ENCODE results near the gene SLCO2A1. TPM values are rescaled to one million over a fixed set of nuclear protein-coding genes. Genes with fewer than 3 reads are reported as not detected.
A peak's percentile ranks its signal among the peaks of the same experiment; 100 is the strongest.

Gene SLCO2A1
- total RNA-seq, 3 donors from 2014 or later: 34.3 to 72.2 (median 67.7) TPM

- Histone ChIP-seq H3K4me1 (ENCODE audit: low read depth) (no peaks in the 10 kb centered on the region), H3K4me3 (no peak overlapping the region), H3K9me3 (no peaks in the 10 kb centered on the region), H3K36me3 (ENCODE audit: low read depth) (no peaks in the 10 kb centered on the region)
- ATAC-seq: peak; percentile 21
- no peak for TF ChIP-seq CTCF (IDR thresholded peaks at IDR 0.05)
- DNase-seq: no peak
- intact Hi-C loops (cut with DNase I, micrococcal nuclease): no loop called here
Observed at GRCh38 chr3:133962849-133963248, 66.9 kb downstream of the SLCO2A1 start.

- no peaks in the 10 kb centered on the region for H3K4me1 ChIP-seq (ENCODE audit: low read depth)
- no peaks in the 10 kb centered on the region for H3K36me3 ChIP-seq (ENCODE audit: low read depth)
- intact Hi-C loops (cut with DNase I, micrococcal nuclease): no loop called here
- DNase-seq: no peak
- no peaks in the 10 kb centered on the region for H3K9me3 ChIP-seq
- TF ChIP-seq CTCF (IDR thresholded peaks at IDR 0.05): no peak
- no peak for ATAC-seq
- H3K4me3 ChIP-seq: no peak overlapping the region
Observed at GRCh38 chr3:133958071-133958805, 71.5 kb downstream of the SLCO2A1 start.

GRCh38 chr3:133956982-133957381 lies 72.7 kb downstream of the SLCO2A1 start:
- H3K36me3 ChIP-seq (ENCODE audit: low read depth): no peaks in the 10 kb centered on the region
- ATAC-seq (no peak), DNase-seq (no peak)
- no peaks in the 10 kb centered on the region for H3K4me1 ChIP-seq (ENCODE audit: low read depth)
- no peak overlapping the region for H3K4me3 ChIP-seq
- H3K9me3 ChIP-seq: no peaks in the 10 kb centered on the region
- no peak for TF ChIP-seq CTCF (IDR thresholded peaks at IDR 0.05)
- intact Hi-C loops (cut with DNase I, micrococcal nuclease): no loop called here

- H3K9me3 ChIP-seq: no peaks in the 10 kb centered on the region
- no peak for ATAC-seq
- no peaks in the 10 kb centered on the region for H3K36me3 ChIP-seq (ENCODE audit: low read depth)
- no peak for TF ChIP-seq CTCF (IDR thresholded peaks at IDR 0.05)
- H3K4me1 ChIP-seq (ENCODE audit: low read depth): no peaks in the 10 kb centered on the region
- intact Hi-C loops (cut with DNase I, micrococcal nuclease): no loop called here
- DNase-seq: no peak
- no peak overlapping the region for H3K4me3 ChIP-seq
Observed at GRCh38 chr3:133956353-133956752, 73.4 kb downstream of the SLCO2A1 start.

- ATAC-seq (no peak), DNase-seq (no peak)
- intact Hi-C loops (cut with DNase I, micrococcal nuclease): no loop called here
- Histone ChIP-seq H3K4me3 (no peak overlapping the region), H3K4me1 (ENCODE audit: low read depth) (no peaks in the 10 kb centered on the region), H3K9me3 (no peaks in the 10 kb centered on the region), H3K36me3 (ENCODE audit: low read depth) (no peaks in the 10 kb centered on the region)
- TF ChIP-seq CTCF (IDR thresholded peaks at IDR 0.05): no peak
Observed at GRCh38 chr3:133955892-133956291, 73.8 kb downstream of the SLCO2A1 start.

All from mucosa of descending colon (tissue), 3 donors.